GM10847 (cell line): Measurements from ENCODE around the gene CEP83.

Source experiments
- POLR2A ChIP-seq: IDR thresholded peaks from 2 replicates; pipeline ENCODE4 v1.6.1; 2011; ENCODE audit not compliant: insufficient read length; ENCODE audit errors: extremely low read depth

CEP83 gene

DNA sequence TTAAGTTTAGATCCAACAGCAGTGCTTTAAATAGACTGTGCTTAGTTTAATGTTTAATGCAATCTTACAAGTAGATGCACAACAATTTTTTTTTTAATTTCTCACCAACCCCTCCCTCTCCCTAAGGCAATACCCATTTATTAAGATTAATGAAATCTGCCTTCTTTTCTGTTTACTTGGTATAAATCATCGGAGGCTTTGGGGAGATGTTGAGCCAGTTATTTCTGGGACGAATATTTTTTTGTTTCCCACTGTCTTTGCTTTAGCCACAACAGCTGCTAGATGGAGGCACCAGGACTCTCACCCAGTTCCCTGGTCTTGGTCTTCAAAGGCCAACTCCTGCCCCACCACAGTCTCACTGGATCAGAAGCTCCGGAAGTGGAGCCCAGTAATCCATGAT, 197.9 kb downstream of the CEP83 start:
- TF ChIP-seq POLR2A, result no peak

- no peak for TF ChIP-seq POLR2A
Measured at GRCh38 chr12:94261119-94261518, 198.5 kb downstream of the CEP83 start.

DNA sequence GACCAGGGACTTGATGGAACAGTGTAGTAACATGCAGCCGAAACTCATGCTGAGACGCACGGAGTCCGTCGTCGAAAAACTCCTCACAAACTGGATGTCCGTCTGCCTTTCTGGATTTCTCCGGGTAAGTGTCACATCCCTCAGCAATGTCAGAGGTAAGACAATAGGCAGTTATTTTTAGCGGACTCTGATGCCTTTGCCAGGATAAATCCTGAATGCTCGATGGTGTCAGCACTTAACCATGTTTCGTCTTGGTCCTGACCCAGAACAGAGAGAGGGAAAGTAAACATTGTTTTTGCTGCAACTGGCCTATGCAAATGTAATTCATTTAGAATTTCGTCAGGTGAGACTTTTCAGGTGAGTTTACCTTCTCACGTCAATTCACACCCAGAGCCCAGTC, 198.9 kb downstream of the CEP83 start:
- TF ChIP-seq POLR2A, result no peak

DNA sequence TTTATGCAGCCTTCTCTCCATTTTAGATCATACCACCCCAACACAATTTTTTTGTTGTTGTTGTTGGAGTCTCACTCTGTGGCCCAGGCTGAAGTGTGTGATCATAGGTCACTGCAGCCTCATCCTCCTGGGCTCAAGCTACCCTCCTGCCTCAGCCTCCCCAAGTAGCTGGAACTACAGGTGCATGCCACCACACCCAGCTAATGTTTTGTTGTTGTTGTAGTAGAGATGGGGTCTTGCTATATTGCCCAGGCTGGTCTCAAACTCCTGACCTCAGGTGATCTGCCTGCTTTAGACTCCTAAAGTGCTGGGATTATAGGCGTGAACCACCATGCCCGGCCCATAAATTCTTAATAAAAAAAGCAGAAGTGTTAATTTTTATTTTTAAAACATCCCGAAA, 199.7 kb downstream of the CEP83 start:
- no peak for TF ChIP-seq POLR2A

DNA sequence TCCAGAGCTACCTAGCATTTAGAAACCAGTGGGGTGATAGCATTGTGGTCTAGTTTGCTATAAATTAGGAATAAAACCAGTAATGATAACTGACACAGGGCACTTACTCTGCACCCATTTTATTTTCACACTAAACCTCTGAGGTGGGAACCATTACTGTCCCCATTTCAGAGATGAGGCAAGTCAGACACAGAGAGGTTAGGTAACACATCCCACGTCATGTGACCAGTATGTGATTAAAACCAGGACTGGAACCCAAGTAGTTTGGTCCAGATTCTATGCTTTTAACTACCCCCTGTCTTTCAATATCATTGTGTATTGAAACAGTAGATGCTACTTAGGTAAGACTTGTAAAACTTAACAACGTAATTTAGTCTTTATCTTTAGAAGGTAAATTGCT, 201.1 kb downstream of the CEP83 start:
- no peak for TF ChIP-seq POLR2A
